GM21717 (cell line): ENCODE measurements around the gene CXCL12.

Experiments
- ATAC-seq: cut with Tn5 transposase; IDR thresholded peaks from one replicate; pipeline ENCODE4 v1.9.1; 2021; ENCODE audit warnings: mild to moderate bottlenecking, moderate library complexity; ENCODE audit not compliant: unreplicated experiment

CXCL12 gene

DNA sequence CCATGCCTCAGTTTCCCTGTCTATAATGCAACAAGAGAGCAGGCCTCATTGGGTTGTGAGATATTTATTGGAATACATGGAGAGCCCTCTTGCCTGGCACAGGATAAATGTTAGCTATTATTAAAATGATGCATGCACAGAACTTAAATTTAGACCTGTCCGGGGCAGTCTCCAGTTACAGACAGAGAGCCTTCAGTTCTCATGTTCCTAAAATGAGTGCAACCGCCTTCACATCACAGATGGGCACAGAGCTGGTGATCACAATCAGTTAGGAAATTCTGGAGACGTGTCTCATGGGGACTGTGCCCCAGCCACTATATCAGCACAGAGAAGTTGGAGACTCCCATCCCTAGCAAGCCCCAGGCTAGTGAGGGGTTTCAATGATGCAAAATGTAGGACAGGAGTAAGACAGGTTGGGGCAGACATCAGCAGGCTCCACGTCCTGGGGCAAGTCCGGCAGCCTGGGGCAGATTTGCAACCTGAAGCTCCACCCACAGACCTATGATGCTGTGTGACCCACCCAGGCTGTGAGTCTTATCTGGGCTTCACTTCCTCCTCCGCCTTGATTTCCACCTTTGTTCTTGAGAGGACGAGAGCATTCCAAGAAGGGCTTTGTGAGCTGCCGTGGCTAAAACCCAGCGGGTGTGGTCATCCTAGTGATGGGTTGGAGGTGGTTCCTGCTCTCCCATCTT, 49.4 kb downstream of the CXCL12 start:
- no peak for ATAC-seq

DNA sequence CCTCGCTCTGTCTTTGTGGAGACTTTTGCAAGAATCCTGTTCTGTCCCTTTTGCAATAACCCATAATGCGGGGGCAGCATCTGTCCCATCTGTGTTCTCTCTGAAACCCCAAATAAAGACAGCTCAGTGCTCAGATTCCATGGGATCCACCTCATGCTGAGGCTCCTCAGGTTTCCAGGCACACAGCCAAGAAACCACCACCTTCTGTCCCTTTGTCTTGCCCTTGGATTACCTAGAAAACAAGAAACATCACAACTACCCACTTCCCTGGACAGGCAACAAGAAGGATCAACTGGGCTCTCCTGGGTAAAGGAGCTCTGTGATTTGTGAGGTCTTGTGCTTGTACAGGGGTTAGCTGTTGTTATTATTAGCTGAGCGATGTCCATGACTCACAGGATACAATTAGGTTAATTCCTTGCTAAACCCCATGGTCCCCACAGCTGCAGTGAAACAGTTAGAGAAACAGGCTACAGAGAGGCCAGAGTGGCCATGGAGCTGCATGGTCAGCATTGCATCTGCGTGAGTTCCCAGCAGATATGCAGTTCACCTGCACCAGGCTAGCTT, 50.2 kb downstream of the CXCL12 start:
- no peak for ATAC-seq

DNA sequence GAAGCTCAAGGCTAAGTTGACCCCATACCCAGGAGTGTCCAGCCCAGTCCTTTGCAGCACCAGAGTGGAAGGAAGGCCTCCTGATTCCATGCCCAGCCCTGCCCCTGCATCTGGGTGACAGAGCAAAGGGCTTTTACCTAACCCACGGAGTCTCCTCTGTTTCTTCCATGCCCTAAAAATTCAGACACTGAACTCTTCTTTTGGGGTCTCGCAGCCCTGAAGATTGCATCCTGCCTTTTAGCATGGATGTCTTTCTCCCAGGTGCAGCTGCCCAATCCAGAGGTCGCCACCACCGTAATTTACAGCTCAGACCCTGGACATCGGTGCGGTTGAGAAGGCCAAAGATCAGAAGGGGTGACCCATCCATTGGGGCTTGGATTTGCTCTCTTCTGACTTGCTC, 50.8 kb downstream of the CXCL12 start:
- ATAC-seq: no peak

DNA sequence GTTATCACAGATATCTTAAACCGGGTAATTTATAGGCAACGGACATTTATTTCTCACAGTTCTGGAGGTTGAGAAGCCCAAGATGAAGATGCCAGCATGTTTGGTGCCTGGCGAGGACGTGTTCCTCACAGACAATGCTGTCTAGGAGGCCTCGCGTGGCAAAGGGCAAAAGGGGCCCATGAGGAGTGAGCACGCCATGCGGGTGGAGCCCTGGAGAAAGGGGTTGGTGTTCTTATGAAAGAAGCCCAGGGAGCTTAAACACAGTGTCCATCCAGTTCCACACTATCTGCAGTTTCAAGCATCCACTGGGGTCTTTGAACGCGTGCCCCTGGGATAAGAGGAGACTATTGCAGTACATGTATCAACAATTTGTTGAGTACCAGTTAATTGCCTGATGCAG, 51.4 kb downstream of the CXCL12 start:
- no peak for ATAC-seq

DNA sequence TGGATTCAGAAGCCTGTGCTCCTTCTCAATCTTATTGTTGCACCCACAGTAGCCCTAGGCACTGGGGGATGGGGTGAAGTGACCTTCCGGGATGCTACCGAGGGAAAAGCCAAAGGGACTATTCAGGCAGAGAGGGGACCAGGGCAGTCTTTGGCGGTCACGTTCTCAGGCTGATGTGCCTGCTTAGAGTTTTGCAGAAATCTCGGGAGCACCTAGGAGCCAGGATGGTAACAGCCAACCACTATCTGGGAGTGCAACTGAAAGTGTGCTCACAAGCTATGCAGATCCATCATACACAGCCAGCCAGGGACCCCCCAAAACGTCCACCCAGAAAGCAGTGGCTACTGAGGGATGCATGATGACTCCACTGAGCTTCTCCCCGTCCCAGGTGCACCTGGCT, 52.4 kb downstream of the CXCL12 start:
- no peak for ATAC-seq

DNA sequence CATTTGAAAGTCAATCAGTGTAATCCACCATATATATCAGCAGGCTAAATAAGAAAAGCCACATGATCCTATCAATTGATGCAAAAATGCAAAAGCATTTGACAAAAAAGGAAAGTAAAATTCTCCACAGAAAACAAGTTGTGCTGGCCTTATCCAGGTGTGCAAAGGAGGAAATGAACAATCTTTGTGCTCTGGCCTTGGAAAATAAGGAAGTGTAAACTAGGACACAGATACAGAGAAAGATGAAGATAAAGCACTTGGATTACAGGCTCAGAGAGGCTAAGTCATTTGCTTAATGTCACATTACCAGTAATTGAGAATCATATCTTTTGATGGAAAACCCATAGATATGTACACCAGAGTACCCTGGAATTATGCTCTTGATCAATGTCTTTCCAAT, 54.5 kb downstream of the CXCL12 start:
- no peak for ATAC-seq

DNA sequence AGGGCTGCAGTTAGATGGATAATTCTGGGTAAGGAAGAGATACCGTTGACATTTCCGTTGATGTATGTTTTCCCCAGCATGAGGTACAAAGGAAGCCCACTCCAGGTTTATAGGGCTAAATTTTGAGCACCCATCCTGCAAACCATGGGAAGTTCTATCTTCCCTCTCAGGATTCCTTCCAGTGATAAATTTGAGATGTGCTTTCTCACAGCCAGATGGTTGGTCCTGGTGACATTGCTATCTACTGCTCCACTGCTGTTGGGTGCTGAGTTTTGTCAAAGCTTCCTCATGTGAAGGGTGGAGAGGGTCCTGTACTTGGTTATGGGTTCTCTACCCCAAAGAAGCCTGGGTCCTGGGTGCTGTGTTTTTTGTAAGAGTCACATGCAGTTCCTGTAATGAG, 57.4 kb downstream of the CXCL12 start:
- no peak for ATAC-seq
